ENCODE measurements around the gene CD37. TPM values are rescaled to one million over a fixed set of nuclear protein-coding genes. Genes with fewer than 3 reads are reported as not detected.

CD37 gene
- total RNA-seq, 1 experiment from 2014 or later, result 0.76 TPM

- peaks cover 24 to 28% of the 10 kb centered on the region in 2 experiments; a peak in 3 of 4 replicates for H3K36me3 ChIP-seq (ENCODE audit: control insufficient read depth in 1 of 2, insufficient read depth in 2 of 2, low read length in 2 of 2)
- H3K4me3 ChIP-seq (replicated peaks in 1 of 2; ENCODE audit: low read depth in 1 of 2, low read length in 2 of 2), result no peak overlapping the region
- TF ChIP-seq ZBTB33 (IDR thresholded peaks at IDR 0.05; ENCODE audit: extremely low read depth, insufficient replicate concordance, low read length) (no peak), ELF1 (IDR thresholded peaks at IDR 0.05; ENCODE audit: borderline replicate concordance, low read depth) (no peak), ATF3 (IDR thresholded peaks at IDR 0.05) (no peak), SP1 (IDR thresholded peaks at IDR 0.05; ENCODE audit: low read depth) (no peak), CEBPB (IDR thresholded peaks at IDR 0.05; ENCODE audit: low read depth) (no peak), CTCF (IDR thresholded peaks at IDR 0.05 in 2 of 3, conservative IDR thresholded peaks at IDR 0.05 in 1 of 3; ENCODE audit: borderline replicate concordance in 1 of 3, insufficient read depth in 1 of 3, low read depth in 2 of 3, low read length in 2 of 3) (no peak), ZNF274 (IDR thresholded peaks at IDR 0.05; ENCODE audit: low read depth, low read length) (no peak), JUND (IDR thresholded peaks at IDR 0.05) (no peak)
- no peak overlapping the region for H2AFZ ChIP-seq (ENCODE audit: low read depth, low read length, poor library complexity, severe bottlenecking)
- no TSS peak for BruUV-seq (replicated peaks)
- H4K20me1 ChIP-seq (ENCODE audit: insufficient read depth), result no peaks in the 10 kb centered on the region
- H3K4me1 ChIP-seq (ENCODE audit: control insufficient read depth in 1 of 2, insufficient read depth in 2 of 2, low read length in 2 of 2), result peaks cover 0 to 6% of the 10 kb centered on the region in 2 experiments; a peak in 1 of 4 replicates
- H3K9me3 ChIP-seq (ENCODE audit: control insufficient read depth in 1 of 2, insufficient read depth in 1 of 2, low read depth in 1 of 2, low read length in 2 of 2), result no peaks in the 10 kb centered on the region
- no peak for ATAC-seq
- H3K79me2 ChIP-seq (ENCODE audit: insufficient read depth, low read length), result no peaks in the 10 kb centered on the region
- no peak overlapping the region for H3K4me2 ChIP-seq (ENCODE audit: low read length)
- ChIA-PET POLR2A (interaction anchor here (0.6 kb wide), 1 partner anchor 929 kb away, joined by 3 read pairs; no protein-coding TSS in a partner anchor), RAD21 (ENCODE audit: low non-redundant PET in 1 of 2, low total read pairs in 2 of 2, uncharacterized antibody in 2 of 2, unreplicated experiment in 2 of 2) (no interaction called here), CTCF (interaction anchor here (0.6 kb wide), 1 partner anchor 20 kb away, joined by 4 read pairs; the partner anchor contains the start of gene TEAD2)
- no peaks in the 10 kb centered on the region for H3K27me3 ChIP-seq (ENCODE audit: insufficient read depth, low read length)
- intact Hi-C loops (cut with micrococcal nuclease), result no loop called here
- H3K27ac ChIP-seq (ENCODE audit: low read depth, low read length), result no peak overlapping the region
- DNase-seq (ENCODE audit: low read depth, low spot score), result no peak
- H3K9ac ChIP-seq (ENCODE audit: low read length), result no peak overlapping the region
- H3K9me2 ChIP-seq (ENCODE audit: insufficient read depth), result no peaks in the 10 kb centered on the region
Observed at GRCh38 chr19:49342291-49342721, 7.1 kb downstream of the CD37 start.
